Sigmoid colon (tissue), 7 donors: ENCODE results near the gene SMIM36. TPM values are rescaled to one million over a fixed set of nuclear protein-coding genes. Genes with fewer than 3 reads are reported as not detected.

ENCODE experiments used
- DNase-seq: peaks from one replicate; pipeline ENCODE4 v3.0.0-alpha.2; 2019
- H3K27ac ChIP-seq, 4 donors: fragments of 200-600 bp; sonication (generic); one replicate each; pipeline ENCODE4 v1.5.1; 2016 to 2019; ENCODE audit warnings: mild to moderate bottlenecking in 1 of 4
- H3K27me3 ChIP-seq, 3 donors: fragments of 200-600 bp; sonication (generic); one replicate each; pipeline ENCODE4 v1.5.1; 2019; ENCODE audit warnings: mild to moderate bottlenecking in 1 of 3
- H3K36me3 ChIP-seq, 4 donors: fragments of 200-600 bp; sonication (generic); one replicate each; pipeline ENCODE4 v1.5.1; 2016 to 2019
- H3K4me1 ChIP-seq, 4 donors: fragments of 200-600 bp; sonication (generic); one replicate each; pipeline ENCODE4 v1.5.1; 2017 to 2019
- H3K4me3 ChIP-seq, 4 donors: fragments of 200-600 bp; sonication (generic); one replicate each; pipeline ENCODE4 v1.5.1; 2017 to 2019; ENCODE audit warnings: mild to moderate bottlenecking in 2 of 4, moderate library complexity in 1 of 4
- H3K9me3 ChIP-seq, 4 donors: fragments of 200-600 bp in 3 of 4; sonication (generic) in 3 of 4; one replicate each; pipeline versions ENCODE4 v1.5.1 to v1.6.1; 2013 to 2019
- CTCF ChIP-seq, 4 experiments: fragments of 450-650 bp in 3 of 4; fragments of 200-600 bp in 1 of 4; IDR thresholded peaks; one replicate each; pipeline ENCODE4 v1.5.1; 2016 to 2019; ENCODE audit warnings: antibody characterized with exemption in 4 of 4, mild to moderate bottlenecking in 3 of 4, moderate library complexity in 2 of 4
- EP300 ChIP-seq, 4 donors: sonication (generic); formaldehyde crosslinking; IDR thresholded peaks; one replicate each; pipeline ENCODE4 v1.6.1; 2017; ENCODE audit warnings: antibody characterized with exemption in 4 of 4
- POLR2A ChIP-seq, 2 donors: fragments of 450-650 bp; IDR thresholded peaks; one replicate each; pipeline ENCODE4 v1.6.1; 2016; ENCODE audit warnings: antibody characterized with exemption in 2 of 2, mild to moderate bottlenecking in 2 of 2, moderate library complexity in 2 of 2
- POLR2AphosphoS5 ChIP-seq, 4 donors: sonication (generic); formaldehyde crosslinking; IDR thresholded peaks; one replicate each; pipeline ENCODE4 v1.6.1; 2017; ENCODE audit warnings: antibody characterized with exemption in 4 of 4
- WGBS, 2 donors: extraction: QIAGEN DNeasy Blood & Tissue Kit; methylation state at CpG; one replicate each; pipeline ENCODE4 v1.1.7; 2013; 5-methylcytosine and 5-hydroxymethylcytosine counted together
- intact Hi-C: fragments of 100-400 bp; cut with DNase I; formaldehyde crosslinking; loops from one replicate; pipeline ENCODE4 v1.15.1; 2023
- polyA plus RNA-seq, 3 donors: library from polyadenylated mRNA; stranded (reverse); fragments of 200-250 nt; gene quantifications; one replicate each; pipeline ENCODE4 v1.2.3, GENCODE V29; 2013
- total RNA-seq, 4 donors: library from RNA; depleted of rRNA; stranded (reverse); fragments of >200 nt; gene quantifications; one replicate each; pipeline ENCODE4 v1.1.0, GENCODE V29; 2016
- donor health status: healthy with polysubstance abuse.
- donor health status: Bipolar disorder and iron deficiency.
- donor health status: healthy.

Gene SMIM36
- total and polyA plus RNA-seq, 7 donors = not detected

- no peak for DNase-seq
- intact Hi-C loops = loop anchor here (5.0 kb wide), 1 partner anchor 287 kb away; the partner anchor contains the start of gene TMEM100
- no peak for TF ChIP-seq CTCF (IDR thresholded peaks at IDR 0.05)
- no peak for TF ChIP-seq POLR2AphosphoS5 (IDR thresholded peaks at IDR 0.05)
- H3K27ac ChIP-seq = no peak overlapping the region
- no peaks in the 10 kb centered on the region for H3K36me3 ChIP-seq
- peaks cover 0 to 33% (median 26%) of the 10 kb centered on the region in 4 donors for H3K4me1 ChIP-seq
- 68 to 81% methylated on average over 4 of the region's 4 CpGs for WGBS, 2 donors
- H3K9me3 ChIP-seq = no peaks in the 10 kb centered on the region
- no peak overlapping the region for H3K4me3 ChIP-seq
- H3K27me3 ChIP-seq = no peaks in the 10 kb centered on the region
Observed at GRCh38 chr17:55435408-55435807, 75.8 kb downstream of the SMIM36 start.

- no peak overlapping the region for H3K4me3 ChIP-seq
- intact Hi-C loops = loop anchor here (5.0 kb wide), 2 partner anchors 63 to 288 kb away; partner anchors contain the start of gene TMEM100
- 76 to 82% methylated on average over 1 of the region's 1 CpG for WGBS, 2 donors
- peak overlapping the region in 2 of 4 donors; percentile 70 to 74 for H3K27ac ChIP-seq
- no peaks in the 10 kb centered on the region for H3K27me3 ChIP-seq
- peaks cover 0 to 27% (median 20%) of the 10 kb centered on the region in 4 donors for H3K4me1 ChIP-seq
- TF ChIP-seq POLR2AphosphoS5 (IDR thresholded peaks at IDR 0.05) (no peak), CTCF (IDR thresholded peaks at IDR 0.05) (no peak), POLR2A (IDR thresholded peaks at IDR 0.05) (no peak), EP300 (IDR thresholded peaks at IDR 0.05) (no peak)
- H3K36me3 ChIP-seq = no peaks in the 10 kb centered on the region
- no peaks in the 10 kb centered on the region for H3K9me3 ChIP-seq
- DNase-seq = no peak
Observed at GRCh38 chr17:55434721-55435120, 76.5 kb downstream of the SMIM36 start.

- H3K4me3 ChIP-seq = no peak overlapping the region
- H3K27me3 ChIP-seq = no peaks in the 10 kb centered on the region
- peaks cover 0 to 27% (median 20%) of the 10 kb centered on the region in 4 donors for H3K4me1 ChIP-seq
- intact Hi-C loops = loop anchor here (5.0 kb wide), 1 partner anchor 63 kb away; no protein-coding TSS in a partner anchor
- peak; percentile 48 to 73 (median 63) for TF ChIP-seq POLR2AphosphoS5 (IDR thresholded peaks at IDR 0.05)
- no peak for TF ChIP-seq POLR2A (IDR thresholded peaks at IDR 0.05)
- peak in 2 of 4 donors; percentile 13 to 54 for TF ChIP-seq EP300 (IDR thresholded peaks at IDR 0.05)
- no peak for TF ChIP-seq CTCF (IDR thresholded peaks at IDR 0.05)
- DNase-seq = peak; percentile 83
- no peaks in the 10 kb centered on the region for H3K36me3 ChIP-seq
- no peaks in the 10 kb centered on the region for H3K9me3 ChIP-seq
- WGBS, 2 donors = 35 to 58% methylated on average over 7 of the region's 7 CpGs
- peak overlapping the region; percentile 56 to 74 (median 66) for H3K27ac ChIP-seq
Observed at GRCh38 chr17:55433629-55434422, 77.4 kb downstream of the SMIM36 start.

GRCh38 chr17:55433029-55433628 lies 78.1 kb downstream of the SMIM36 start:
- Histone ChIP-seq H3K4me3 (no peak overlapping the region), H3K27me3 (no peaks in the 10 kb centered on the region), H3K9me3 (no peaks in the 10 kb centered on the region), H3K36me3 (no peaks in the 10 kb centered on the region), H3K27ac (peak overlapping the region; percentile 56 to 74 (median 66)), H3K4me1 (peaks cover 0 to 27% (median 20%) of the 10 kb centered on the region in 4 donors)
- 10 to 62% methylated on average over 7 of the region's 7 CpGs for WGBS, 2 donors
- no peak for DNase-seq
- no peak for TF ChIP-seq POLR2A (IDR thresholded peaks at IDR 0.05)
- no peak for TF ChIP-seq EP300 (IDR thresholded peaks at IDR 0.05)
- no peak for TF ChIP-seq CTCF (IDR thresholded peaks at IDR 0.05)
- TF ChIP-seq POLR2AphosphoS5 (IDR thresholded peaks at IDR 0.05) = no peak
- intact Hi-C loops = loop anchor here (5.0 kb wide), 1 partner anchor 64 kb away; no protein-coding TSS in a partner anchor
